IMR-90 (cell line): ENCODE results near the gene VPS11. TPM values are rescaled to one million over a fixed set of nuclear protein-coding genes. Genes with fewer than 3 reads are reported as not detected.

Experiments used
- ATAC-seq: fragments of 200-7000 bp; cut with Tn5 transposase; 2 replicates; pipeline ENCODE4 v1.9.1; 2020; ENCODE audit warnings: low read depth, mild to moderate bottlenecking, moderate library complexity
- BruUV-seq: library from RNA; stranded (reverse); fragments of 400-500 nt; replicated peaks from 2 replicates; lab custom pipeline; 2021; lab: Mats Ljungman, UMichigan
- CTCF ChIA-PET: fragments of 300-600 bp; formaldehyde crosslinking; extraction: SDS; loops from one replicate; lab custom pipeline; 2021; ENCODE audit warnings: antibody characterized with exemption; lab: Yijun Ruan, JAX
- POLR2A ChIA-PET: fragments of 300-600 bp; sonication (Branson Sonifier 250); formaldehyde crosslinking; loops from one replicate; lab custom pipeline; 2022; ENCODE audit warnings: antibody characterized with exemption; ENCODE audit not compliant: unreplicated experiment; lab: Charles Lee
- DNase-seq: peaks from one replicate; pipeline ENCODE4 v3.0.0; 2013
- H2AFZ ChIP-seq: replicated peaks from 2 replicates; pipeline ENCODE3; 2013; ENCODE audit warnings: low read length, mild to moderate bottlenecking; ENCODE audit not compliant: poor library complexity
- H2AK5ac ChIP-seq: 2 replicates; pipeline ENCODE4 v1.6.1; 2013; ENCODE audit warnings: low read depth, low read length, inconsistent platforms
- H2AK9ac ChIP-seq: replicated peaks from 2 replicates; pipeline ENCODE3; 2013; ENCODE audit warnings: mild to moderate bottlenecking, low read depth, low read length, moderate library complexity; ENCODE audit not compliant: poor library complexity
- H2BK120ac ChIP-seq: 2 replicates; pipeline ENCODE4 v1.6.1; 2013; ENCODE audit warnings: low read depth, low read length, inconsistent platforms
- H2BK15ac ChIP-seq: 3 replicates; pipeline ENCODE4 v1.6.1; 2013; ENCODE audit warnings: low read depth, low read length, inconsistent platforms
- H2BK20ac ChIP-seq: 2 replicates; pipeline ENCODE4 v1.6.1; 2013; ENCODE audit warnings: low read depth, mild to moderate bottlenecking, inconsistent platforms, low read length, moderate library complexity
- H2BK5ac ChIP-seq: 2 replicates; pipeline ENCODE4 v1.6.1; 2013; ENCODE audit warnings: mild to moderate bottlenecking, low read depth, low read length, inconsistent platforms; ENCODE audit not compliant: poor library complexity, severe bottlenecking
- H3K14ac ChIP-seq: replicated peaks from 2 replicates; pipeline ENCODE4 v1.6.1; 2013; ENCODE audit warnings: low read depth, low read length, inconsistent platforms
- H3K18ac ChIP-seq: 2 replicates; pipeline ENCODE4 v1.6.1; 2013; ENCODE audit warnings: low read depth, low read length, control low read depth
- H3K23ac ChIP-seq: 2 replicates; pipeline ENCODE4 v1.6.1; 2013; ENCODE audit warnings: low read depth, low read length, inconsistent platforms
- H3K27ac ChIP-seq: 2 replicates; pipeline ENCODE4 v1.5.1; 2013; ENCODE audit warnings: mild to moderate bottlenecking, control low read depth, low read length; ENCODE audit not compliant: insufficient read depth
- H3K27me3 ChIP-seq: 2 replicates; pipeline ENCODE4 v1.6.1; 2013; ENCODE audit warnings: low read length; ENCODE audit not compliant: control insufficient read depth, insufficient read depth
- H3K36me3 ChIP-seq: 2 replicates; pipeline ENCODE4 v1.6.1; 2013; ENCODE audit warnings: low read length, mixed read lengths; ENCODE audit not compliant: control insufficient read depth, insufficient read depth
- H3K4ac ChIP-seq: 2 replicates; pipeline ENCODE4 v1.6.1; 2013; ENCODE audit warnings: low read depth, low read length, inconsistent platforms
- H3K4me1 ChIP-seq: 2 replicates; pipeline ENCODE4 v1.6.1; 2013; ENCODE audit warnings: low read length, mixed read lengths; ENCODE audit not compliant: control insufficient read depth, insufficient read depth
- H3K4me2 ChIP-seq: 2 replicates; pipeline ENCODE4 v1.6.1; 2013; ENCODE audit warnings: low read depth, mild to moderate bottlenecking, control low read depth, low read length, moderate library complexity
- H3K4me3 ChIP-seq: 2 replicates; pipeline ENCODE4 v1.5.1; 2013; ENCODE audit warnings: low read depth, mild to moderate bottlenecking, control low read depth, low read length, moderate library complexity; ENCODE audit not compliant: insufficient read depth
- H3K56ac ChIP-seq: 2 replicates; pipeline ENCODE4 v1.6.1; 2013; ENCODE audit warnings: low read length, inconsistent platforms; ENCODE audit not compliant: insufficient read depth; ENCODE audit errors: extremely low read depth
- H3K79me1 ChIP-seq, 2 experiments: 2 replicates each; pipeline ENCODE4 v1.6.1; 2013; ENCODE audit warnings: low read length in 2 of 2, inconsistent platforms in 1 of 2, low read depth in 1 of 2
- H3K9ac ChIP-seq: 2 replicates; pipeline ENCODE4 v1.6.1; 2013; ENCODE audit warnings: low read depth, low read length, control low read depth
- H3K9me1 ChIP-seq: 2 replicates; pipeline ENCODE4 v1.6.1; 2013; ENCODE audit warnings: low read length, inconsistent platforms; ENCODE audit not compliant: insufficient read depth
- H3K9me3 ChIP-seq: 2 replicates; pipeline ENCODE4 v1.6.1; 2013; ENCODE audit warnings: low read length; ENCODE audit not compliant: control insufficient read depth, insufficient read depth
- H4K20me1 ChIP-seq: 2 replicates; pipeline ENCODE4 v1.6.1; 2013; ENCODE audit warnings: low read length, inconsistent platforms; ENCODE audit not compliant: insufficient read depth
- H4K5ac ChIP-seq: 2 replicates; pipeline ENCODE4 v1.6.1; 2013; ENCODE audit warnings: mild to moderate bottlenecking, low read depth, low read length, control low read depth
- H4K8ac ChIP-seq, 2 experiments: 2 replicates each; pipeline ENCODE4 v1.6.1; 2013; ENCODE audit warnings: low read depth in 2 of 2, low read length in 2 of 2, control low read depth in 1 of 2, inconsistent platforms in 1 of 2
- H4K91ac ChIP-seq: 2 replicates; pipeline ENCODE4 v1.6.1; 2013; ENCODE audit warnings: low read depth, low read length, inconsistent platforms; ENCODE audit not compliant: insufficient read depth
- BHLHE40 ChIP-seq: fragments of 150-350 bp; IDR thresholded peaks from 2 replicates; pipeline ENCODE4 v1.6.1; 2016; ENCODE audit warnings: mild to moderate bottlenecking, low read depth, low read length
- CEBPB ChIP-seq: IDR thresholded peaks from 2 replicates; pipeline ENCODE4 v1.6.1; 2012; ENCODE audit warnings: low read depth, low read length, improper control_type of control experiment
- CHD1 ChIP-seq: IDR thresholded peaks from 2 replicates; pipeline ENCODE4 v1.6.1; 2012; ENCODE audit warnings: low read depth, low read length, improper control_type of control experiment
- CTCF ChIP-seq: conservative IDR thresholded peaks from 2 replicates; pipeline ENCODE4 v1.5.1; 2012; ENCODE audit warnings: mild to moderate bottlenecking, low read depth, low read length, improper control_type of control experiment
- ELK1 ChIP-seq: fragments of 150-350 bp; IDR thresholded peaks from 2 replicates; pipeline ENCODE4 v1.6.1; 2016; ENCODE audit warnings: low read depth, mild to moderate bottlenecking, low read length, moderate library complexity, borderline replicate concordance
- FOS ChIP-seq: fragments of 150-350 bp; IDR thresholded peaks from 2 replicates; pipeline ENCODE4 v1.6.1; 2016; ENCODE audit warnings: low read depth, low read length
- MAFK ChIP-seq: IDR thresholded peaks from 2 replicates; pipeline ENCODE4 v1.6.1; 2012; ENCODE audit warnings: low read depth, low read length, improper control_type of control experiment
- MAZ ChIP-seq: IDR thresholded peaks from 2 replicates; pipeline ENCODE4 v1.6.1; 2012; ENCODE audit warnings: low read depth, mild to moderate bottlenecking, low read length, improper control_type of control experiment, moderate library complexity, borderline replicate concordance
- MXI1 ChIP-seq: IDR thresholded peaks from 2 replicates; pipeline ENCODE4 v1.6.1; 2012; ENCODE audit warnings: low read depth, mild to moderate bottlenecking, low read length, moderate library complexity, borderline replicate concordance
- NFE2L2 ChIP-seq: fragments of 150-350 bp; IDR thresholded peaks from 2 replicates; pipeline ENCODE4 v1.6.1; 2016; ENCODE audit warnings: low read depth, mild to moderate bottlenecking, low read length
- POLR2A ChIP-seq: IDR thresholded peaks from 2 replicates; pipeline ENCODE4 v1.6.1; 2012; ENCODE audit warnings: mild to moderate bottlenecking, low read depth, low read length
- RAD21 ChIP-seq: IDR thresholded peaks from 2 replicates; pipeline ENCODE4 v1.6.1; 2012; ENCODE audit warnings: low read length, improper control_type of control experiment
- RCOR1 ChIP-seq: IDR thresholded peaks from 2 replicates; pipeline ENCODE4 v1.6.1; 2012; ENCODE audit warnings: mild to moderate bottlenecking, low read length, improper control_type of control experiment; ENCODE audit not compliant: insufficient replicate concordance
- RFX5 ChIP-seq: IDR thresholded peaks from 2 replicates; pipeline ENCODE4 v1.8.0; 2012; ENCODE audit warnings: low read depth, mild to moderate bottlenecking, low read length, moderate library complexity
- SMC3 ChIP-seq: fragments of 150-350 bp; IDR thresholded peaks from 2 replicates; pipeline ENCODE4 v1.6.1; 2016; ENCODE audit warnings: low read depth, mild to moderate bottlenecking, antibody characterized with exemption, low read length, moderate library complexity
- USF2 ChIP-seq: fragments of 150-350 bp; IDR thresholded peaks from 2 replicates; pipeline ENCODE4 v1.6.1; 2017; ENCODE audit warnings: mild to moderate bottlenecking, antibody characterized with exemption, low read length, low read depth
- WGBS, 2 experiments: methylation state at CpG; one replicate each; pipeline versions ENCODE4 v1.1.5 to v1.1.7; 2013; ENCODE audit warnings: missing lambda C conversion rate in 2 of 2; ENCODE audit not compliant: insufficient read length in 1 of 2; ENCODE audit errors: extremely low coverage in 2 of 2; 5-methylcytosine and 5-hydroxymethylcytosine counted together
- dilution Hi-C: fragments of 300-500 bp; cut with HindIII; formaldehyde crosslinking; loops from one replicate; pipeline ENCODE4 v1.14.3; 2018; ENCODE audit warnings: low sequenced_read_pairs; ENCODE audit not compliant: unreplicated experiment
- in situ Hi-C: fragments of 300-500 bp; cut with MboI; formaldehyde crosslinking; loops from 3 replicates; pipeline ENCODE4 v1.14.3; 2019; ENCODE audit warnings: low sequenced_read_pairs, inconsistent platforms, mixed read lengths
- intact Hi-C: fragments of 100-400 bp; cut with micrococcal nuclease; formaldehyde crosslinking; loops from 2 replicates; pipeline ENCODE4 v1.10.0; 2022
- polyA plus RNA-seq, 3 experiments: library from polyadenylated mRNA; depleted of rRNA; stranded (reverse); fragments of >200 nt; gene quantifications; 2 replicates each; pipeline ENCODE4 v1.2.3, GENCODE V29; 2012; ENCODE audit warnings: low replicate concordance in 1 of 3
- total RNA-seq: library from RNA; depleted of rRNA; stranded (reverse); fragments of >200 nt; gene quantifications from 2 replicates; pipeline ENCODE4 v1.2.3, GENCODE V29; 2012

The VPS11 gene
- total and polyA plus RNA-seq, 2 of the 4 experiments (the other 2 are of a cell fraction) = 19.7 to 30.5 TPM

GRCh38 chr11:119019996-119020395 lies 47.6 kb upstream of the VPS11 start:
- no peak overlapping the region; the same call in 1 of the 2 replicates for H3K14ac ChIP-seq
- peaks cover 37% of the 10 kb centered on the region for H3K36me3 ChIP-seq
- WGBS, 2 experiments = no CpG with 5 or more reads among the region's 2 CpGs
- ChIA-PET POLR2A (no interaction called here), CTCF (no interaction called here)
- no peaks in the 10 kb centered on the region for H3K9me3 ChIP-seq
- ATAC-seq = no peak
- H3K4ac ChIP-seq = no peak overlapping the region
- H3K4me3 ChIP-seq = 0 out of 2 replicates have a peak overlapping the region, but pooled peaks have one; percentile 6
- H3K56ac ChIP-seq = no peak overlapping the region
- H2AK9ac ChIP-seq = peak overlapping the region; percentile 7
- H2BK20ac ChIP-seq = no peak overlapping the region
- H3K18ac ChIP-seq = no peak overlapping the region
- H4K5ac ChIP-seq = no peak overlapping the region
- H2BK5ac ChIP-seq = no peak overlapping the region
- no peak overlapping the region for H2BK120ac ChIP-seq
- H4K20me1 ChIP-seq = peaks cover 36% of the 10 kb centered on the region
- no peak for DNase-seq
- no peak overlapping the region for H4K91ac ChIP-seq
- peak overlapping the region; percentile 68; the same call in 1 of the 2 replicates for H3K4me2 ChIP-seq
- H3K23ac ChIP-seq = peak overlapping the region; percentile 86
- H2BK15ac ChIP-seq = no peak overlapping the region
- 0 out of 2 replicates have a peak overlapping the region, but pooled peaks have one; percentile 23 for H3K9ac ChIP-seq
- intact Hi-C loops (no loop called here), dilution Hi-C loops (no loop called here), in situ Hi-C loops (no loop called here)
- peaks cover 3% of the 10 kb centered on the region; the same call in 1 of the 2 replicates for H3K9me1 ChIP-seq
- H2AFZ ChIP-seq = no peak overlapping the region
- no peak for TF ChIP-seq CTCF
- no peak for TF ChIP-seq MXI1
- no peak for TF ChIP-seq RFX5
- TF ChIP-seq RAD21 = no peak
- no peak for TF ChIP-seq ELK1
- TF ChIP-seq CEBPB = no peak
- no peak for TF ChIP-seq USF2
- no peak for TF ChIP-seq NFE2L2
- no peak for TF ChIP-seq MAZ
- no peak for TF ChIP-seq RCOR1
- no peak for TF ChIP-seq CHD1
- TF ChIP-seq MAFK = no peak
- TF ChIP-seq POLR2A = no peak
- TF ChIP-seq FOS = no peak
- TF ChIP-seq SMC3 = no peak
- no peak for TF ChIP-seq BHLHE40
- BruUV-seq = no TSS peak
- peaks cover 25 to 64% of the 10 kb centered on the region in 2 experiments for H3K79me1 ChIP-seq
- H4K8ac ChIP-seq = no peak overlapping the region
- no peak overlapping the region for H2AK5ac ChIP-seq
- no peaks in the 10 kb centered on the region for H3K27me3 ChIP-seq
- H3K27ac ChIP-seq = no peak overlapping the region
- H3K4me1 ChIP-seq = peaks cover 5% of the 10 kb centered on the region
